T-helper 2 cell treated with Interferon-gamma antibody and Interleukin-4, amounts not matched to agents 5 μg/mL and 100 μg/mL, for 36 hours (primary cell): ENCODE data around the gene DNAH10.

Source experiments
- DNase-seq: peaks from one replicate; pipeline ENCODE4 v3.0.0; 2021; ENCODE audit warnings: low spot score
- H3K27ac Mint-ChIP-seq: one replicate; pipeline ENCODE4 v1.8.0; 2021; ENCODE audit warnings: mild to moderate bottlenecking, mixed read lengths
- H3K27me3 Mint-ChIP-seq: one replicate; pipeline ENCODE4 v1.8.0; 2021; ENCODE audit warnings: low read depth, mixed read lengths
- H3K36me3 Mint-ChIP-seq: one replicate; pipeline ENCODE4 v1.8.0; 2021; ENCODE audit warnings: low read depth, mixed read lengths
- H3K4me1 Mint-ChIP-seq: one replicate; pipeline ENCODE4 v1.8.0; 2021; ENCODE audit warnings: low read depth, mixed read lengths
- H3K4me3 Mint-ChIP-seq: one replicate; pipeline ENCODE4 v1.8.0; 2022; ENCODE audit warnings: mild to moderate bottlenecking, moderate library complexity, mixed read lengths
- H3K9me3 Mint-ChIP-seq: one replicate; pipeline ENCODE4 v1.8.0; 2021; ENCODE audit warnings: mixed read lengths

Gene DNAH10

GRCh38 chr12:123931686-123932321 lies 169.7 kb downstream of the DNAH10 start:
- H3K36me3 Mint-ChIP-seq: peaks cover 5% of the 10 kb centered on the region
- peaks cover 21% of the 10 kb centered on the region for H3K27me3 Mint-ChIP-seq
- H3K27ac Mint-ChIP-seq: peak overlapping the region; percentile 56
- DNase-seq: peak; percentile 12
- H3K4me3 Mint-ChIP-seq: peak overlapping the region; percentile 24
- H3K9me3 Mint-ChIP-seq: no peaks in the 10 kb centered on the region
- peaks cover 14% of the 10 kb centered on the region for H3K4me1 Mint-ChIP-seq

GRCh38 chr12:123933214-123933613 lies 171.1 kb downstream of the DNAH10 start:
- no peak for DNase-seq
- Mint-ChIP-seq H3K9me3 (no peaks in the 10 kb centered on the region), H3K4me1 (peaks cover 24% of the 10 kb centered on the region), H3K27ac (no peak overlapping the region), H3K36me3 (peaks cover 9% of the 10 kb centered on the region), H3K4me3 (no peak overlapping the region), H3K27me3 (peaks cover 21% of the 10 kb centered on the region)

DNA sequence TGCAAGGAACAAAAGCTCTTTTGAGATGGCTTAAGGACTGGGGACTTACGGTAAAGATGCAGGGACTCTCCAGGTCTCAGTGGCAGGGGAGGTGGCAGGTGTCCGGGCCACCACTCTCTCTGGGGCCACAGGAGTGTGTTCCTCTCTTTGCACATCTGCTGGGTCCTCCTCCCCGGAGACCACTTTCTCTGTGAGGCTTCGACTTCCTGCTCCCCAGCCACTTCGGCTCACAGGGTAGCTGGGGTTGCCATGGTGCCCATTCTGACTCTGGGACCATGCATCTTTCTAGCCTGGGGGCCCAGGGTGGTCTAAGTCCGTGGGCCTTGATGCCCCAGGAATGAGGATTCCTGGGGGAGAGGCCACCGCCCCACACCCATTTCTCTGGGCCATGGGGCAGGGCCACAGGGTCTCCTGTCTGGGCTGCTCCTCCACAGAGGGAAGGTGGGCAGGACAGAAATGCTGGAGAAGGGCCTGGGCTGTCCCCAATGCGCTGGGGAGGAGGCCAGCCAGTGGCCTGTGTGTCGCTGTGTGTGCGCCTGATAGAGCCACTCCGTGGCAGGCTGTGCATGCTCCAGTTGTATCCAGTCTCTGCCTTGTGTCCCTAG lies 172.0 kb downstream of the DNAH10 start:
- Mint-ChIP-seq H3K27me3 (peaks cover 21% of the 10 kb centered on the region), H3K27ac (no peak overlapping the region), H3K4me1 (peaks cover 32% of the 10 kb centered on the region), H3K36me3 (peaks cover 9% of the 10 kb centered on the region), H3K9me3 (no peaks in the 10 kb centered on the region), H3K4me3 (no peak overlapping the region)
- DNase-seq: no peak

DNA sequence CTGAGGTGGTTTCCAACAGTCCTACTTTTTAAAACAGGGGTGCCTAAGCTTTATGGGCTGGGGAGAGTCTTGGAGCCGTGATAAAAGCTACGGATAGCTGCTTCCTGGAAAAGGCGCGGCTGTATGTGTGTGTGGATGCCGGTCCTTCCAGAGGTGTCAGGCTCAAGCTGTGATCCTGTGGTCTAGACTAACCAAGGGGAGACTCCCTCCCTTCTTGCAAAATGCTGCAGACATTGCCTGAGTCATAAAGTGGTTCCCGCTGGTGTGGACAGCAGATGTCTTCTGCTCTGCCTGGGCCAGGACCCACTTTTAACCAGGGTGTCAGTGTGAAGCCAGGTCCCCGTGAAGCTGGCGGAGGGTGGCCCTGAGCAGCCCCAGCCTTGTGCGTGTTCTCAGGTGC lies 172.7 kb downstream of the DNAH10 start:
- H3K9me3 Mint-ChIP-seq: no peaks in the 10 kb centered on the region
- no peak overlapping the region for H3K27ac Mint-ChIP-seq
- H3K4me3 Mint-ChIP-seq: no peak overlapping the region
- DNase-seq: no peak
- peaks cover 9% of the 10 kb centered on the region for H3K36me3 Mint-ChIP-seq
- peaks cover 32% of the 10 kb centered on the region for H3K4me1 Mint-ChIP-seq
- H3K27me3 Mint-ChIP-seq: peaks cover 19% of the 10 kb centered on the region

- Mint-ChIP-seq H3K9me3 (no peaks in the 10 kb centered on the region), H3K36me3 (peaks cover 11% of the 10 kb centered on the region), H3K27me3 (peaks cover 18% of the 10 kb centered on the region), H3K27ac (no peak overlapping the region), H3K4me1 (peaks cover 32% of the 10 kb centered on the region), H3K4me3 (no peak overlapping the region)
- DNase-seq: no peak
These were observed 173.9 kb downstream of the DNAH10 start for GRCh38 chr12:123935956-123936355.

DNA sequence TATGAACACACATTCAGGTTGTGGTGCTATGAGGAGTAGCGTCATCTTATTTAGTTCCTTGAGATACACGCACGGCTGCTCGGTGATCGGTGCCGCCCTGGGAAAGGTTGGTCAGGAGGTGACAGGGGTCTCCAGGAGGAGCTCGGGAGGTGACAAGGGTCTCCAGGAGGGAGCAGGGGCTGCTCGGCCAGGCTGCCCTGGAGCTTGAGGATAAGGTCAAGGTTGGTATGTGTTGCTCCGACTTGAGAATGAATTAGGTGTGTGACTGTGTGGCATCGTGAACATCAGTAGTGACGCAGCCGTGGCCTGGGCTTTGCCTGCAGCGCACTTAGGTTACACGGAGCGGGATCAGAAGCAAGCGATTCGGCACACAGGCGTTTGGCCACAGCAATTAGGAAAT lies 174.4 kb downstream of the DNAH10 start:
- Mint-ChIP-seq H3K27ac (peak overlapping the region; percentile 57), H3K27me3 (peaks cover 16% of the 10 kb centered on the region), H3K36me3 (peaks cover 13% of the 10 kb centered on the region), H3K4me3 (peak overlapping the region; percentile 47), H3K9me3 (no peaks in the 10 kb centered on the region), H3K4me1 (peaks cover 31% of the 10 kb centered on the region)
- DNase-seq: no peak

- H3K27me3 Mint-ChIP-seq: peaks cover 10% of the 10 kb centered on the region
- peaks cover 19% of the 10 kb centered on the region for H3K36me3 Mint-ChIP-seq
- H3K27ac Mint-ChIP-seq: peak overlapping the region; percentile 72
- DNase-seq: no peak
- peak overlapping the region; percentile 77 for H3K4me3 Mint-ChIP-seq
- no peaks in the 10 kb centered on the region for H3K9me3 Mint-ChIP-seq
- H3K4me1 Mint-ChIP-seq: peaks cover 24% of the 10 kb centered on the region
These were observed 175.0 kb downstream of the DNAH10 start for GRCh38 chr12:123936956-123937706.

DNA sequence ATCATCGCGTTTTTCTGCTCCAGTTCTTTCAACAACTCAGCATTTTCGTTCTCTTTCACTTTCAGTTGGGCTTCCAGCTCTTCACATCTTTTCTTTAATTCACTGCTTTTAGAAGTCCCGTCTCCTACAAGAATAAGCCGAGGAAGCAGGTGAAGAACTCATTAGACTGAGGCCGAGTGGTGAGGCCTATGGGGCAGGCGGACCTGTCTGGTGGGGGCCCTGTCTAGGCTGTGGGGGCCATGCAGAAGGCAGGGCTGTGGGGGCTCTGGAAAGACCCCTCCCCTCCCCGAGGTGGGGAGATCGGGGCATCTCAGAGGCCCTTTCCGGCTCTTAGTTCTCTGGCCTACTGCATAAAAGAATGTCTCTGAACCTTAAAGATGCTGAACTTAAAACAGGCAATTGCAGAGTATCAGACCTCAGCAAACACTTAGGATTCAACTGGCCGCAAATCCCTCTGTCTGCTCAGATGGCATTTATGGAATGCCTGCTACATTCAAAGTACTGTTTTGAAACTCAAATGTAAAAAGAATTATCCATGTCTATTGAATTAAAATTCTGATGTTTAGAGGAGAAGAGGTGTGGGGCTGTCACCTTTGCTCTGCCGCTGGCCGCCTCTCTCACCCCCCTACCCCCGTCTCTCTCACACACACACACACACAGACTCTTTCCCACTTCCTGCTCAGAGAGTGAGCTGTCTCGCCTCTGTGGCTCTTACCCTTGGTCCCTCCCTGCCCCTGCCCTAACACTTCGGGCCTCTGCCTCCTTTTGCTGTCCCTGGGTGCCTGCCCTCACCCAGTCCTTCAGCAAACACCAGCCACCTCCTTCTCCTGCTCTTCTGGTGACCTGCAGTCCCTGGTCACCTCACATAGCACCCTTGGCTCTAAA lies 175.8 kb downstream of the DNAH10 start:
- peak overlapping the region; percentile 72 for H3K27ac Mint-ChIP-seq
- no peaks in the 10 kb centered on the region for H3K9me3 Mint-ChIP-seq
- H3K4me3 Mint-ChIP-seq: peak overlapping the region; percentile 77
- peaks cover 24% of the 10 kb centered on the region for H3K36me3 Mint-ChIP-seq
- peaks cover 18% of the 10 kb centered on the region for H3K4me1 Mint-ChIP-seq
- peak; percentile 47 for DNase-seq
- peaks cover 6% of the 10 kb centered on the region for H3K27me3 Mint-ChIP-seq

GRCh38 chr12:123938679-123939480 lies 176.8 kb downstream of the DNAH10 start:
- Mint-ChIP-seq H3K27ac (peak overlapping the region; percentile 72), H3K27me3 (no peaks in the 10 kb centered on the region), H3K9me3 (no peaks in the 10 kb centered on the region), H3K36me3 (peaks cover 24% of the 10 kb centered on the region), H3K4me3 (peak overlapping the region; percentile 77), H3K4me1 (peaks cover 18% of the 10 kb centered on the region)
- no peak for DNase-seq

- Mint-ChIP-seq H3K27ac (no peak overlapping the region), H3K4me3 (no peak overlapping the region), H3K36me3 (peaks cover 24% of the 10 kb centered on the region), H3K4me1 (peaks cover 18% of the 10 kb centered on the region), H3K9me3 (no peaks in the 10 kb centered on the region), H3K27me3 (no peaks in the 10 kb centered on the region)
- no peak for DNase-seq
These were observed 177.9 kb downstream of the DNAH10 start for GRCh38 chr12:123939716-123940626.

GRCh38 chr12:123940627-123940966 lies 178.5 kb downstream of the DNAH10 start:
- no peak for DNase-seq
- Mint-ChIP-seq H3K27ac (no peak overlapping the region), H3K36me3 (peaks cover 24% of the 10 kb centered on the region), H3K4me3 (no peak overlapping the region), H3K9me3 (no peaks in the 10 kb centered on the region), H3K27me3 (no peaks in the 10 kb centered on the region), H3K4me1 (peaks cover 18% of the 10 kb centered on the region)

DNA sequence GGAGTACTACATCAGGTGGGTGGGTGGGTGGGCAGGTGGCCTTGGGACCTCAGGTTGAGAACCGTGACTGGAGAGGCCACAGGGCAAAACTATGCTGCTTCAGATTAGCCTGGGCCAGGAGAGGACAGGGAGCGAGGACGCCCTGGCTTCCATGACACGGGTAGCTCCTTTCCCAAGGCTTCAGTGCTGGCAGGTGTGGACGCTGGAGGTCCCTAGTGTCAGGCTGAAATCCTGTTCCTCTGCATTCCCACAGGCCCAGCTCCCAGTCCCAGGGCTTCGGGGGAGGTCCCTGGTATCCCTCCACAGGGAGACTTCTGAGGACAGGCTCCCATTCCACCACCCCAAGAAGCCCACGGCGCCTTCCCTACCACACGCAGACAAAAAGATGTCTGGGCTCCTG lies 178.9 kb downstream of the DNAH10 start:
- Mint-ChIP-seq H3K9me3 (no peaks in the 10 kb centered on the region), H3K27ac (no peak overlapping the region), H3K27me3 (no peaks in the 10 kb centered on the region)

More for the DNA sequence above, 178.9 kb downstream of the DNAH10 start:
- DNase-seq: no peak
- Mint-ChIP-seq H3K4me3 (no peak overlapping the region), H3K4me1 (peaks cover 18% of the 10 kb centered on the region), H3K36me3 (peaks cover 24% of the 10 kb centered on the region)
